Suppressor macrophage treated with lipopolysaccharide for 4 hours (primary cell): ENCODE results near the gene SETD1A.
"Not testable (repeated sequence)": the region's sequence is repeated elsewhere in the genome, so short reads cannot be mapped to it uniquely, and the experiment has no call there.

Experiments
- DNase-seq: peaks from one replicate; pipeline ENCODE4 v3.0.0-alpha.2; 2020

Gene SETD1A

GRCh38 chr16:30930160-30930571, 27.4 kb upstream of the SETD1A start:
- no peak for DNase-seq

GRCh38 chr16:30931068-30931650, 26.4 kb upstream of the SETD1A start:
- DNase-seq = no peak

GRCh38 chr16:30934827-30935557, 22.6 kb upstream of the SETD1A start:
- DNase-seq = peak; percentile 76

GRCh38 chr16:30937692-30938091, 19.9 kb upstream of the SETD1A start:
- DNase-seq = no peak

- DNase-seq = not testable (repeated sequence)
Observed at GRCh38 chr16:30939571-30939970, 18.0 kb upstream of the SETD1A start.

- DNase-seq = peak; percentile 76
Observed at GRCh38 chr16:30941600-30942425, 15.7 kb upstream of the SETD1A start.

- no peak for DNase-seq
Observed at GRCh38 chr16:30942426-30942806, 15.1 kb upstream of the SETD1A start.

GRCh38 chr16:30944352-30944751, 13.2 kb upstream of the SETD1A start:
- no peak for DNase-seq

- no peak for DNase-seq
Observed at GRCh38 chr16:30946671-30947540, 10.6 kb upstream of the SETD1A start.

GRCh38 chr16:30947541-30947858, 10.1 kb upstream of the SETD1A start:
- DNase-seq = no peak

- DNase-seq = peak; percentile 53
Observed at GRCh38 chr16:30947859-30948666, 9.5 kb upstream of the SETD1A start.

- peak; percentile 83 for DNase-seq
Observed at GRCh38 chr16:30948667-30949649, 8.6 kb upstream of the SETD1A start, which contains the start of gene ORAI3. TSS of gene ORAI3 (plus strand) at chr16:30949068. CDS start at chr16:30949290, 222 bp downstream.

- peak; percentile 87 for DNase-seq
Observed at GRCh38 chr16:30949650-30950515, 7.7 kb upstream of the SETD1A start.

GRCh38 chr16:30950516-30951065, 7.0 kb upstream of the SETD1A start:
- DNase-seq = no peak

GRCh38 chr16:30951193-30951592, 6.4 kb upstream of the SETD1A start:
- DNase-seq = no peak

- DNase-seq = no peak
Observed at GRCh38 chr16:30951750-30952149, 5.8 kb upstream of the SETD1A start.

- DNase-seq = no peak
Observed at GRCh38 chr16:30953111-30953510, 4.4 kb upstream of the SETD1A start.

- DNase-seq = peak; percentile 69
Observed at GRCh38 chr16:30953511-30954124, 3.9 kb upstream of the SETD1A start.

- DNase-seq = no peak
Observed at GRCh38 chr16:30954993-30955392, 2.6 kb upstream of the SETD1A start.
